SJCRH30 (cell line): Measurements from ENCODE around the gene CXCL8. TPM values are rescaled to one million over a fixed set of nuclear protein-coding genes. Genes with fewer than 3 reads are reported as not detected.

Experiments
- DNase-seq, 2 experiments: peaks; one replicate each; pipeline ENCODE4 v3.0.0-alpha.2; 2015 to 2020
- H3K27ac ChIP-seq: fragments of 250-450 bp; sonication (Bioruptor Pico); 2 replicates; pipeline ENCODE4 v1.5.1; 2020; ENCODE audit warnings: mild to moderate bottlenecking, moderate library complexity
- H3K27me3 ChIP-seq: fragments of 250-450 bp; sonication (Bioruptor Pico); 2 replicates; pipeline ENCODE4 v1.5.1; 2020; ENCODE audit warnings: mild to moderate bottlenecking, moderate library complexity
- H3K36me3 ChIP-seq: fragments of 250-450 bp; sonication (Bioruptor Pico); 2 replicates; pipeline ENCODE4 v1.5.1; 2020; ENCODE audit warnings: mild to moderate bottlenecking, moderate library complexity
- H3K4me1 ChIP-seq: fragments of 250-450 bp; sonication (Bioruptor Pico); 2 replicates; pipeline ENCODE4 v1.5.1; 2020; ENCODE audit warnings: mild to moderate bottlenecking, moderate library complexity
- H3K4me3 ChIP-seq: fragments of 250-450 bp; sonication (Bioruptor Pico); 2 replicates; pipeline ENCODE4 v1.5.1; 2020; ENCODE audit warnings: mild to moderate bottlenecking, moderate library complexity
- H3K9me3 ChIP-seq: fragments of 250-450 bp; sonication (Bioruptor Pico); replicated peaks from 2 replicates; pipeline ENCODE4 v1.5.1; 2020; ENCODE audit warnings: mild to moderate bottlenecking, moderate library complexity
- total RNA-seq: library from RNA; depleted of rRNA; stranded (reverse); fragments of >200 nt; shearing (Covaris generic); gene quantifications from 2 replicates; pipeline ENCODE4 v1.2.3, GENCODE V29; 2014

CXCL8 gene
- total RNA-seq, 1 experiment from 2014 or later = 0.40 TPM

- Histone ChIP-seq H3K36me3 (no peaks in the 10 kb centered on the region), H3K4me3 (no peak overlapping the region), H3K27ac (no peak overlapping the region), H3K27me3 (no peaks in the 10 kb centered on the region), H3K4me1 (peaks cover 28% of the 10 kb centered on the region), H3K9me3 (no peaks in the 10 kb centered on the region)
- no peak for DNase-seq
These were observed 32.3 kb upstream of the CXCL8 start for GRCh38 chr4:73707918-73708577.

GRCh38 chr4:73709451-73710033, 30.8 kb upstream of the CXCL8 start:
- Histone ChIP-seq H3K9me3 (no peaks in the 10 kb centered on the region), H3K4me3 (no peak overlapping the region), H3K27me3 (no peaks in the 10 kb centered on the region), H3K36me3 (no peaks in the 10 kb centered on the region), H3K4me1 (peaks cover 14% of the 10 kb centered on the region), H3K27ac (no peak overlapping the region)
- DNase-seq = no peak

GRCh38 chr4:73710094-73710493, 30.3 kb upstream of the CXCL8 start:
- H3K27me3 ChIP-seq = no peaks in the 10 kb centered on the region
- no peaks in the 10 kb centered on the region for H3K9me3 ChIP-seq
- H3K4me1 ChIP-seq = peaks cover 9% of the 10 kb centered on the region
- H3K27ac ChIP-seq = no peak overlapping the region
- H3K4me3 ChIP-seq = no peak overlapping the region
- DNase-seq = no peak
- H3K36me3 ChIP-seq = no peaks in the 10 kb centered on the region

GRCh38 chr4:73711989-73712388, 28.4 kb upstream of the CXCL8 start:
- Histone ChIP-seq H3K4me1 (no peaks in the 10 kb centered on the region), H3K9me3 (no peaks in the 10 kb centered on the region), H3K4me3 (no peak overlapping the region), H3K27me3 (no peaks in the 10 kb centered on the region), H3K27ac (no peak overlapping the region), H3K36me3 (no peaks in the 10 kb centered on the region)
- DNase-seq = no peak

GRCh38 chr4:73713650-73714049, 26.7 kb upstream of the CXCL8 start:
- DNase-seq = no peak
- no peaks in the 10 kb centered on the region for H3K9me3 ChIP-seq
- no peaks in the 10 kb centered on the region for H3K27me3 ChIP-seq
- no peak overlapping the region for H3K27ac ChIP-seq
- H3K4me3 ChIP-seq = no peak overlapping the region
- no peaks in the 10 kb centered on the region for H3K4me1 ChIP-seq
- H3K36me3 ChIP-seq = no peaks in the 10 kb centered on the region

- no peaks in the 10 kb centered on the region for H3K27me3 ChIP-seq
- H3K36me3 ChIP-seq = no peaks in the 10 kb centered on the region
- H3K4me3 ChIP-seq = no peak overlapping the region
- H3K4me1 ChIP-seq = no peaks in the 10 kb centered on the region; the same call in 1 of the 2 replicates
- no peak overlapping the region for H3K27ac ChIP-seq
- H3K9me3 ChIP-seq = no peaks in the 10 kb centered on the region
- DNase-seq = no peak
These were observed 25.7 kb upstream of the CXCL8 start for GRCh38 chr4:73714647-73715046.

- Histone ChIP-seq H3K27me3 (no peaks in the 10 kb centered on the region), H3K36me3 (no peaks in the 10 kb centered on the region), H3K27ac (no peak overlapping the region), H3K9me3 (no peaks in the 10 kb centered on the region), H3K4me3 (no peak overlapping the region), H3K4me1 (peaks cover 7% of the 10 kb centered on the region)
- DNase-seq = no peak
These were observed 24.7 kb upstream of the CXCL8 start for GRCh38 chr4:73715659-73716058.

GRCh38 chr4:73718375-73719373, 21.7 kb upstream of the CXCL8 start:
- H3K4me1 ChIP-seq = peaks cover 7% of the 10 kb centered on the region
- no peaks in the 10 kb centered on the region for H3K36me3 ChIP-seq
- H3K9me3 ChIP-seq = no peaks in the 10 kb centered on the region
- H3K4me3 ChIP-seq = no peak overlapping the region
- no peak for DNase-seq
- no peak overlapping the region for H3K27ac ChIP-seq
- no peaks in the 10 kb centered on the region for H3K27me3 ChIP-seq

GRCh38 chr4:73721435-73721834, 18.9 kb upstream of the CXCL8 start:
- Histone ChIP-seq H3K4me1 (peaks cover 20% of the 10 kb centered on the region), H3K9me3 (no peaks in the 10 kb centered on the region), H3K27me3 (no peaks in the 10 kb centered on the region), H3K4me3 (no peak overlapping the region), H3K27ac (no peak overlapping the region), H3K36me3 (no peaks in the 10 kb centered on the region)
- DNase-seq = no peak

- no peak overlapping the region for H3K4me3 ChIP-seq
- no peak for DNase-seq
These were observed 18.5 kb upstream of the CXCL8 start for GRCh38 chr4:73721909-73722308.

GRCh38 chr4:73723023-73723422, 17.3 kb upstream of the CXCL8 start:
- H3K9me3 ChIP-seq = no peaks in the 10 kb centered on the region
- no peaks in the 10 kb centered on the region for H3K27me3 ChIP-seq
- no peaks in the 10 kb centered on the region for H3K36me3 ChIP-seq
- DNase-seq = no peak
- H3K4me3 ChIP-seq = no peak overlapping the region
- H3K4me1 ChIP-seq = peaks cover 21% of the 10 kb centered on the region
- no peak overlapping the region for H3K27ac ChIP-seq

More at GRCh38 chr4:73721909-73722308, 18.5 kb upstream of the CXCL8 start:
- Histone ChIP-seq H3K36me3 (no peaks in the 10 kb centered on the region), H3K27ac (no peak overlapping the region), H3K4me1 (peaks cover 21% of the 10 kb centered on the region), H3K9me3 (no peaks in the 10 kb centered on the region), H3K27me3 (no peaks in the 10 kb centered on the region)

- Histone ChIP-seq H3K4me3 (no peak overlapping the region), H3K4me1 (peaks cover 21% of the 10 kb centered on the region), H3K27ac (no peak overlapping the region), H3K9me3 (no peaks in the 10 kb centered on the region), H3K27me3 (no peaks in the 10 kb centered on the region), H3K36me3 (no peaks in the 10 kb centered on the region)
- DNase-seq = no peak
These were observed 16.4 kb upstream of the CXCL8 start for GRCh38 chr4:73723928-73724327.

- Histone ChIP-seq H3K9me3 (no peaks in the 10 kb centered on the region), H3K36me3 (no peaks in the 10 kb centered on the region), H3K27me3 (no peaks in the 10 kb centered on the region), H3K4me1 (peaks cover 16% of the 10 kb centered on the region), H3K27ac (peak overlapping the region; percentile 21), H3K4me3 (no peak overlapping the region)
- no peak for DNase-seq
These were observed 14.9 kb upstream of the CXCL8 start for GRCh38 chr4:73725510-73725909.

- no peak overlapping the region for H3K4me3 ChIP-seq
- H3K9me3 ChIP-seq = no peaks in the 10 kb centered on the region
- no peaks in the 10 kb centered on the region for H3K27me3 ChIP-seq
- no peaks in the 10 kb centered on the region for H3K36me3 ChIP-seq
- DNase-seq = peak; percentile 43 to 52
- peak overlapping the region; percentile 21 for H3K27ac ChIP-seq
- peaks cover 16% of the 10 kb centered on the region for H3K4me1 ChIP-seq
These were observed 14.4 kb upstream of the CXCL8 start for GRCh38 chr4:73725985-73726384.

GRCh38 chr4:73727685-73728084, 12.7 kb upstream of the CXCL8 start:
- H3K4me1 ChIP-seq = peaks cover 16% of the 10 kb centered on the region
- no peak overlapping the region for H3K4me3 ChIP-seq
- no peak for DNase-seq
- H3K36me3 ChIP-seq = no peaks in the 10 kb centered on the region
- H3K27ac ChIP-seq = no peak overlapping the region
- H3K27me3 ChIP-seq = no peaks in the 10 kb centered on the region
- H3K9me3 ChIP-seq = no peaks in the 10 kb centered on the region
